ACC112 (cell line): Measurements from ENCODE around the gene HAGHL.
A peak's percentile ranks its signal among the peaks of the same experiment; 100 is the strongest.

Experiments
- H2AFZ ChIP-seq: fragments of 200-600 bp; sonication (generic); one replicate; pipeline ENCODE4 v1.6.0; 2017; ENCODE audit warnings: antibody characterized with exemption, low read length; ENCODE audit not compliant: unreplicated experiment
- H3K27ac ChIP-seq: fragments of 200-600 bp; sonication (generic); 2 replicates; pipeline ENCODE4 v1.5.1; 2014; ENCODE audit warnings: low read depth, mild to moderate bottlenecking, antibody characterized with exemption, low read length, moderate library complexity
- H3K27me3 ChIP-seq: fragments of 200-600 bp; sonication (generic); 2 replicates; pipeline ENCODE4 v1.6.1; 2014; ENCODE audit warnings: mild to moderate bottlenecking, antibody characterized with exemption, low read length, moderate library complexity, mixed read lengths; ENCODE audit not compliant: insufficient read depth
- H3K36me3 ChIP-seq: fragments of 200-600 bp; sonication (generic); 2 replicates; pipeline ENCODE4 v1.6.1; 2016; ENCODE audit warnings: mild to moderate bottlenecking, antibody characterized with exemption, low read length, moderate library complexity, mixed read lengths; ENCODE audit not compliant: insufficient read depth
- H3K4me1 ChIP-seq: fragments of 200-600 bp; sonication (generic); one replicate; pipeline ENCODE4 v1.6.1; 2016; ENCODE audit warnings: low read length, mixed read lengths; ENCODE audit not compliant: insufficient read depth, unreplicated experiment, control insufficient read depth
- H3K4me3 ChIP-seq: fragments of 200-600 bp; sonication (generic); 2 replicates; pipeline ENCODE4 v1.5.1; 2014; ENCODE audit warnings: mild to moderate bottlenecking, low read depth, low read length
- H3K79me2 ChIP-seq: fragments of 200-600 bp; sonication (generic); one replicate; pipeline ENCODE4 v1.6.0; 2016; ENCODE audit warnings: low read length; ENCODE audit not compliant: control insufficient read depth, unreplicated experiment, insufficient read depth

HAGHL gene

GRCh38 chr16:692356-693108, 34.4 kb upstream of the HAGHL start:
- Histone ChIP-seq H2AFZ (no peak overlapping the region), H3K79me2 (peaks cover 12% of the 10 kb centered on the region), H3K27ac (no peak overlapping the region), H3K4me1 (peaks cover 5% of the 10 kb centered on the region), H3K36me3 (no peaks in the 10 kb centered on the region), H3K27me3 (peaks cover 43% of the 10 kb centered on the region), H3K4me3 (no peak overlapping the region)

GRCh38 chr16:693364-693763, 33.5 kb upstream of the HAGHL start:
- Histone ChIP-seq H3K4me1 (peaks cover 5% of the 10 kb centered on the region), H3K27me3 (peaks cover 47% of the 10 kb centered on the region), H3K27ac (no peak overlapping the region), H2AFZ (no peak overlapping the region), H3K4me3 (no peak overlapping the region), H3K36me3 (no peaks in the 10 kb centered on the region), H3K79me2 (peaks cover 10% of the 10 kb centered on the region)

GRCh38 chr16:693766-694165, 33.1 kb upstream of the HAGHL start:
- Histone ChIP-seq H3K36me3 (no peaks in the 10 kb centered on the region), H3K27me3 (peaks cover 49% of the 10 kb centered on the region), H3K4me3 (no peak overlapping the region), H3K4me1 (peaks cover 5% of the 10 kb centered on the region), H3K79me2 (peaks cover 9% of the 10 kb centered on the region), H3K27ac (no peak overlapping the region), H2AFZ (no peak overlapping the region)

GRCh38 chr16:694187-694862, 32.6 kb upstream of the HAGHL start:
- Histone ChIP-seq H3K4me1 (peaks cover 4% of the 10 kb centered on the region), H2AFZ (no peak overlapping the region), H3K79me2 (peaks cover 3% of the 10 kb centered on the region), H3K27ac (no peak overlapping the region), H3K27me3 (peaks cover 54% of the 10 kb centered on the region), H3K4me3 (no peak overlapping the region), H3K36me3 (no peaks in the 10 kb centered on the region)

- H3K36me3 ChIP-seq, result no peaks in the 10 kb centered on the region
- no peaks in the 10 kb centered on the region for H3K4me1 ChIP-seq
- no peak overlapping the region for H3K4me3 ChIP-seq
- peaks cover 56% of the 10 kb centered on the region for H3K27me3 ChIP-seq
- H3K27ac ChIP-seq, result no peak overlapping the region
- H2AFZ ChIP-seq, result no peak overlapping the region
- no peaks in the 10 kb centered on the region for H3K79me2 ChIP-seq
Measured at GRCh38 chr16:694863-695354, 32.0 kb upstream of the HAGHL start.

- peak overlapping the region; percentile 35; the same call in 1 of the 2 replicates for H3K4me3 ChIP-seq
- H3K4me1 ChIP-seq, result no peaks in the 10 kb centered on the region
- H2AFZ ChIP-seq, result no peak overlapping the region
- H3K27me3 ChIP-seq, result peaks cover 62% of the 10 kb centered on the region
- H3K36me3 ChIP-seq, result no peaks in the 10 kb centered on the region
- H3K79me2 ChIP-seq, result no peaks in the 10 kb centered on the region
- H3K27ac ChIP-seq, result no peak overlapping the region
Measured at GRCh38 chr16:695355-696089, 31.4 kb upstream of the HAGHL start.

GRCh38 chr16:698911-699671, 27.8 kb upstream of the HAGHL start:
- Histone ChIP-seq H3K27ac (no peak overlapping the region), H3K4me1 (no peaks in the 10 kb centered on the region), H3K36me3 (no peaks in the 10 kb centered on the region), H3K79me2 (no peaks in the 10 kb centered on the region), H3K4me3 (no peak overlapping the region), H2AFZ (no peak overlapping the region), H3K27me3 (peaks cover 75% of the 10 kb centered on the region)

GRCh38 chr16:700684-701584, 26.0 kb upstream of the HAGHL start:
- H3K27ac ChIP-seq, result no peak overlapping the region
- H3K4me3 ChIP-seq, result no peak overlapping the region
- H3K4me1 ChIP-seq, result no peaks in the 10 kb centered on the region
- H3K79me2 ChIP-seq, result no peaks in the 10 kb centered on the region
- H3K36me3 ChIP-seq, result no peaks in the 10 kb centered on the region
- H2AFZ ChIP-seq, result no peak overlapping the region
- peaks cover 69% of the 10 kb centered on the region for H3K27me3 ChIP-seq

- Histone ChIP-seq H3K4me1 (no peaks in the 10 kb centered on the region), H3K27ac (no peak overlapping the region), H3K27me3 (peaks cover 78% of the 10 kb centered on the region), H3K36me3 (no peaks in the 10 kb centered on the region), H2AFZ (no peak overlapping the region), H3K79me2 (no peaks in the 10 kb centered on the region), H3K4me3 (no peak overlapping the region)
Measured at GRCh38 chr16:702341-702740, 24.6 kb upstream of the HAGHL start.
